Measurements from ENCODE around the gene SLC17A3. TPM values are rescaled to one million over a fixed set of nuclear protein-coding genes. Genes with fewer than 3 reads are reported as not detected.

The SLC17A3 gene
- polyA plus RNA-seq, 1 donor from 2014 or later = not detected

DNA sequence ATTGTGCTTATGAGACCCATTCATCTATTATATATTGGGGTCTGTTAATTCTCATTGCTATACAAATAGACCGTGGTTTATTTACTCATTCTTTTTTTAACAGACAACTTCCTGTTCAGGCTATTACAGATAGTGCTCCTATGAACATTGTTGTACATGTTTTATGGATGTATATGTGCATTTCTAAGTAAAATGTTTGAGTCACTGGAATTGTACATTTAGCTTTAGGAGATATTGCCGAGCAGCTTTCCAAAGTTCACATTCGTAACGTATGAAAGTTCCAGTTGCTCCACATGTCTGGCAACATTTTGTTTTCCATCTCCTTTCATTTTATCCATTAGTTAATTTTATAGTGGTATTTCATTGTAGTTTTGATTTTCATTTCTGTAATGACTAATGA, 37.3 kb upstream of the SLC17A3 start:
- TF ChIP-seq RAD21 (conservative IDR thresholded peaks at IDR 0.05) (no peak), TAF1 (IDR thresholded peaks at IDR 0.05; ENCODE audit: low read depth) (no peak), EZH2 (IDR thresholded peaks at IDR 0.05; ENCODE audit: borderline replicate concordance, insufficient read depth, low read length, poor library complexity, severe bottlenecking) (no peak), REST (IDR thresholded peaks at IDR 0.05; ENCODE audit: borderline replicate concordance) (no peak), POLR2AphosphoS5 (IDR thresholded peaks at IDR 0.05) (no peak), SMC3 (conservative IDR thresholded peaks at IDR 0.05; ENCODE audit: poor library complexity) (no peak), CTCF (IDR thresholded peaks at IDR 0.05; ENCODE audit: poor library complexity, severe bottlenecking) (no peak), MXI1 (conservative IDR thresholded peaks at IDR 0.05; ENCODE audit: poor library complexity, severe bottlenecking) (no peak), EP300 (conservative IDR thresholded peaks at IDR 0.05; ENCODE audit: poor library complexity, severe bottlenecking) (no peak)

GRCh38 chr6:25907475-25908014, 33.5 kb upstream of the SLC17A3 start:
- Histone ChIP-seq H3F3A (ENCODE audit: insufficient read depth, low read length, poor library complexity, severe bottlenecking) (no peaks in the 10 kb centered on the region), H3K9me3 (ENCODE audit: low read length) (no peaks in the 10 kb centered on the region), H4K20me1 (ENCODE audit: insufficient read depth) (no peaks in the 10 kb centered on the region), H3K9ac (ENCODE audit: low read length) (no peak overlapping the region), H3K36me3 (ENCODE audit: insufficient read depth, low read length) (no peaks in the 10 kb centered on the region), H3K27ac (ENCODE audit: low read length) (no peak overlapping the region), H3K79me2 (replicated peaks; ENCODE audit: insufficient read depth, low read length) (no peaks in the 10 kb centered on the region), H3K27me3 (ENCODE audit: insufficient read depth, low read depth, low read length) (no peaks in the 10 kb centered on the region), H3K9me2 (ENCODE audit: insufficient read depth, low read length) (no peaks in the 10 kb centered on the region), H3K4me3 (ENCODE audit: low read length) (no peak overlapping the region), H2AFZ (ENCODE audit: low read depth, low read length) (no peak overlapping the region), H3K4me2 (ENCODE audit: low read length) (no peak overlapping the region)
- TF ChIP-seq CTCF (IDR thresholded peaks at IDR 0.05; ENCODE audit: poor library complexity, severe bottlenecking) (no peak), TAF1 (IDR thresholded peaks at IDR 0.05; ENCODE audit: low read depth) (no peak), EP300 (conservative IDR thresholded peaks at IDR 0.05; ENCODE audit: poor library complexity, severe bottlenecking) (no peak), RAD21 (conservative IDR thresholded peaks at IDR 0.05) (no peak), EZH2 (IDR thresholded peaks at IDR 0.05; ENCODE audit: borderline replicate concordance, insufficient read depth, low read length, poor library complexity, severe bottlenecking) (no peak), POLR2AphosphoS5 (IDR thresholded peaks at IDR 0.05) (no peak), SMC3 (conservative IDR thresholded peaks at IDR 0.05; ENCODE audit: poor library complexity) (no peak), MXI1 (conservative IDR thresholded peaks at IDR 0.05; ENCODE audit: poor library complexity, severe bottlenecking) (no peak), REST (IDR thresholded peaks at IDR 0.05; ENCODE audit: borderline replicate concordance) (no peak)

More for the DNA sequence above, 37.3 kb upstream of the SLC17A3 start:
- Histone ChIP-seq H3K36me3 (ENCODE audit: insufficient read depth, low read length) (no peaks in the 10 kb centered on the region), H2AFZ (ENCODE audit: low read depth, low read length) (no peak overlapping the region), H3K9ac (ENCODE audit: low read length) (no peak overlapping the region), H3K9me2 (ENCODE audit: insufficient read depth, low read length) (no peaks in the 10 kb centered on the region), H3K27ac (ENCODE audit: low read length) (no peak overlapping the region), H3K27me3 (ENCODE audit: insufficient read depth, low read depth, low read length) (no peaks in the 10 kb centered on the region), H3K79me2 (replicated peaks; ENCODE audit: insufficient read depth, low read length) (no peaks in the 10 kb centered on the region), H3K4me2 (ENCODE audit: low read length) (no peak overlapping the region), H3F3A (ENCODE audit: insufficient read depth, low read length, poor library complexity, severe bottlenecking) (no peaks in the 10 kb centered on the region), H3K4me3 (ENCODE audit: low read length) (no peak overlapping the region), H3K9me3 (ENCODE audit: low read length) (no peaks in the 10 kb centered on the region), H4K20me1 (ENCODE audit: insufficient read depth) (no peaks in the 10 kb centered on the region)
